Fibroblast of skin of left biceps (primary cell): ENCODE results near the gene FOXO3.
A peak's percentile ranks its signal among the peaks of the same experiment; 100 is the strongest.

Source experiments
- DNase-seq, 2 experiments: peaks; one replicate each; pipeline ENCODE4 v3.0.0-alpha.2; 2013; ENCODE audit warnings: low read depth in 2 of 2

Gene FOXO3

DNA sequence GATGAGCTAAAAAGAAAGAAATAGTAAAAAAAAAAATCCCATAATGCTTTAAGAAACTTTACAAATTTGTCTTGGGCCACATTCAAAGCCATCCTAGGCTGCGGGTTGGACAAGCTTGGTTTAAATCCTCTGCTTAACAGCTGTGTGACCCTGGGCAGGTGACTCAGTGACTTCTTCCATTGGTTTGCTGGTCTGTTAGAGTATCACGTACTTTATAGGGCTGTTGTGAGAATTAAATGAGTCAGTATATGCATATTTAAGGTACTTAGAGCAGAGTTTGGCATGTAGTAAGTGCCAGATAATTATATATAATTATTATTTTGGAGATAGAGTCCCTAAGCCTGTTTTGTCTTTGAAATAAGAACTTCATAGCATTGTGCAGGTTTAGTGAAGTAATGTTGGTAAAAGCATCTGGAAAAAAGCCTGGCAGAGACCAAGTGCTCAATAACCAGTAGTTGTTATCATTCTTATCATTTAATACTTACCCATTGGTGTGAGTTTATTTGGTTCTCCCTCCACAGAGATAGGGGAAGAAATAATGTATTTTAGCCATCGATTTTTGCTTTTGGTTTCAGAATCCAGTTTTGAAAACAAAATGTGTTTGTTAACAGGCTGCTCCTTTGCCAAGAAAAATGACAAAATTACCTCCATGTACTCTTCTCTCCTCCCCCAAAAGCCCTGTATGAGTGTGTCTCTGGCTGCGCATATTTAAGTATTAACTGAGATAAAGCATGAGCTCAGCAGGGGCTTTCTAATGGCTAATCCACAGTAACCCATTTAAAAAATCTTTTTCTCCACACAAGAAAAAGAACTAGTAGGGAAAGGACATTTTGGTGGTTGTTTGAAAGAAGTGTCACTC is 67.2 kb downstream of the FOXO3 start:
- no peak for DNase-seq

DNA sequence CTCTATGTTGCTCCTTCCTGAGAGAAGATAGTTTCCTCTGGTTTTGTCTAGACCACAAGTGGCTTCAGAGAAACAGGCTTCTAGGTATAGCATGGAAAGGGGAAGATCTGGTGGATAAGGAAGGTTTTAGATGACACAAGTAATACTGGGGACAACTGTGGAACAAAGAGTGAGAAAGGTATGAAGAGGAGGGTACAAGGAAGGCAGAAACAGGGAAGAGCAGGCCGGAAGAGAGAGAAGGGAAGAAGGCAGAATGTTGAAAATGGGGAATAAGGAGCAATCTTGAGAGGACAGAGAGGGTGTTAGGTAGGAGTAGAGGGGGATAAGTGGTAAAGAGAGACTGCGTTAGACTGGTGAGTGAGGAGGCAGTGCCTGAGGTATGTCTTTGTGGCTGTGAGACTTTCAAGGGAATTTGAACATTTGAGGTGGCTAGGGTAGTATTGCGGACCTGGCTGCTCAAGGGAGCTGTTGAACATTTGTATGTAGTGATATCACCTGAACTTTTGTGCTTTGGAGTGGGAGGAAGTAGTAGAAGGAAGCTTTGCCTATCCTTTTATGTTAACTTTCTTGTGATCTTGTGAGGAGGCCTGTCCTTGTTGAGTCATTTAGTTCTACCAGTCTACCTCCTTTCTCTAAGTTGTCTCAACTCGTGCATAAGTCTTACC is 69.5 kb downstream of the FOXO3 start:
- no peak for DNase-seq

DNA sequence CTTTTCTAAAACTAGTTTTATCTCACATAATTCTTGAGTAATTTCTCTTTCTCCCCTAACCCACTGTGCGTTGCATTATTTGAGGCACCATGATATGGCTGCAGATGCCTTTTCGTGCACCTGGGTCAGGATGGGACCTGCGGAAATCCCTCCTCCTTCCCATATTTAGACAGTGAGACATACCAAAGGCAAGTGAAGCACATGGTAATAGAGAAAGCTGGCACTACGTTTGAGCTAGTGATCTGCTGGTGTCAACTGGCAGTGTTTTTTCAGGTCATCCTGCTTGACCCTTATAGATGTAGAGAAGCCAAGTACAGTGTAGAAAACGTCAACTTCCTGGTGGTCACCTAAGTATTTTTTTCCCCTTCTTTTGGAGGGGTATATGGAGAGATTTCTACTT is 71.7 kb downstream of the FOXO3 start:
- DNase-seq: no peak

DNA sequence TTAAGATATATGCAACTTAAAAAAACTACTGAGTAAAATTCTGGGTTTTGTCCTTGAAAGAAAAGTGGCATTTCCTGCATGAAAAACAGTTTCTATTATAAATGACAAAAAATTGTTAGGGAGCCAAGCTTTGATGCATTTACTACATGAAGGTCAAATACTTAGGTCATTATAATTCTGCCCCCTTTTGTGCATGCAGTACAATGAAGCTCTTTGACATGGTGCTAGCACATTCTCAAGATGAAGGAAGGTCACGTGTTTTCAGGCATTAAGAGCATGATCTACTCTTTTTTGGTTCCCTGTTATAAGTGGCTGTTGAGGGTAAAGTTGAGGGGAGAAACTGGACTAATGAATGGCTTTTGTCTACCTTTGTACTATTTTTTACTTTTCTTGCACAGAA is 72.7 kb downstream of the FOXO3 start:
- no peak for DNase-seq

DNA sequence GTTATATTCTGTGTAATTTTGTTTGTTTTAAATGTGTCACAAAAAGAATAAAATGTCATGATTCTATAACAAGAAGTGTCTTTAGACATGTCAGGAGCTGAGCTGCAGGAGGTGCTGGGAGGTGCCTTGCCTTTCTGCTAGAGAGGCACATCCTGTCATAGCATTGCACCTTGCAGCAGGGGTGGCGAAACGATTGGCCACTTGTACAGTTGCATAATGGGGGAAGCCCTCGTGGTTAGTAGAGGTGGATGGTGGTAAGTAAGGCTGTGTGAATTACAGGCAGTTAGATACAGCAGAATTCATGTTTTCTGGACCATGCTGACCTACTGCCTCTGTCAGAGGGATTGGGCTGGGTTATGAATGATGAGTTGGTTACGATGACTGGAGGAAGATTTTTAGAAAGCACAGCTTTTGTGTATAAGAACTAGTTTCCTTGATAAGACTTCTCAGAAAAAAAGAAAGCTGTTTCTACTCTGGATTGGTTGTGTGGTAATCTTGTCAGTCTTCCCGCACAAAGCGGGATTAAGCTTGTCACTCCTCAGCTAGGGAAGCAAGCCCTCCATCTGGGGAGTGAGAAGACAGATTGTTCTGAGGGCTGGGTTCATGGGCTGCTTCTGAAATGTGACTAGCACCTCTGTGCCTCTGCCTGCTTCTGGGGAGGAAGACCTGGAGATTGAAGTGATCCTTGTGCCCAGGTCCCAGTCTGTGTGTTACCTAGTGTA is 74.9 kb downstream of the FOXO3 start:
- no peak for DNase-seq

DNA sequence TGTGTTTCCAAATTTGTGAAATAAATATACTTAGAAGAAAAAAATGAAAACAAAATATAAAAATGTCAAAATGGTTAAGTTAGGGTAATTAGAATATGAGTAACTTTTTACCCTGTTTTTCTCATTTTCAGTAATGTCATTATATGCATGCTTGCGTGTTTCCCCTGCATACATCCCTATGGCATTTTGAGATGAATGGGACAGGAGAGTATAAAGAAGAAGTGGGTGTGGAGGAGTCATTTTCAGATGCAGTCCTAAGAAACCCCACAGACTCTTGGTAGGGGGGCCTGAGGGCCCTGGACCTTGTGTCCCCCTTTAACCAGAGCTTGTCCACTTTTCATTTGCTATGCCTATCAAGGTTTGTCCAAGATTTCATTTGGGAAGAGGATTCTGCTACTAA is 77.2 kb downstream of the FOXO3 start:
- DNase-seq: no peak

DNA sequence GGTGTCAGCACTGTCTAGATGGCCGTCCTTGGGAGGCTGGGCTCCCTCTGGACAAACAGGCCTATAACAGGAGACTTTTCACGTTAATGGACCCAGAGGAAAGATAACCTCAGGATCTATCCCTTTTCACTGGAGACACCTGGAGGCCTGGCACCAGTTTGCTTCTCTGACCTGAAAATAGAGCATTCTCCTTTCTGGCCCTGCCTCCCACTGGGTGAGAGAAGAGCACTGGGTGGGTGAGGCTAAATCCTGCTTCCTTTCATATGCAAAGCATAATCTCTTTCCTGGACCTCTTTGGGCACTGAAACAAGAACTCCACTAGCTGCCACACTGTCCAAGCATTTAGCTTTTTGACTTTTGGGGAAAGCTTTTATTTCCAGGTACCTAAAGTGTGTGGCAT is 78.3 kb downstream of the FOXO3 start:
- DNase-seq: no peak

DNA sequence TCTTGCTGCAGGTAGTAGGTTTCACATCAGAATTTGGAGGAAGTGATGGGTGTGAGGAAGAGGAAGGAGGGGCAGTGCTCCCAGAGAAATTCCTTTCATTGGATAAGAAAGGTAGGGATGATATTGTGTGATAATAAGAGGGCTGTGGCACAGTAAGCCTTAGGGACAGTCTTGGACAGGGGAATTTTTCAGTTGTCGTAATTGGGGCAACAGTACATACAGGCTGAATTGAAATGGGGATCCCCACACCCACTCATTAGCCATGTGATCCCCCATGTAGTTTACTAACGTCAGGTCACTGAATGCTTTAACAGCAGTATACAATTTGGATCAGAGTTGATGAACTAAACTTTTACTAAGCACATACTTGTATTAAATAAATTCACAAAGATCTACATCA is 79.4 kb downstream of the FOXO3 start:
- no peak for DNase-seq

DNA sequence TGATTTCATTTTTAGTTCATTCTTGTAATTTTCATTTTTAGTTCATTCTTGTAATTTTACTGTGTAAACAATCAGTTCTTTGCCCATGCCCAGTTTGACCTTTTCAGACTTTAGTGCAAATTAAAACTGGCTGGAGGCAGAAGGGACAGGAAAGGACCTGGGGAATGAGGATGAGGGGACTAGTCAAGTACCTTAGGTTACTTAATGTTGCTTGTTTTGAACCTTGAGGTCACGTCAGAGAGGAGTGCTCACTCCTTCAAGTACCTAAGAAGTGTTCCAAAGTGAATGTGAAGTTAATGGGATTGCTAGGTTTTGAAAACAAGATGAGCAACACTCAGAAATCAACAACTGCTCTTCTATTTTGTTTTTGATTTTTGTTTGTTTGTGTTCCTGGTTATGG is 82.5 kb downstream of the FOXO3 start:
- DNase-seq: no peak

DNA sequence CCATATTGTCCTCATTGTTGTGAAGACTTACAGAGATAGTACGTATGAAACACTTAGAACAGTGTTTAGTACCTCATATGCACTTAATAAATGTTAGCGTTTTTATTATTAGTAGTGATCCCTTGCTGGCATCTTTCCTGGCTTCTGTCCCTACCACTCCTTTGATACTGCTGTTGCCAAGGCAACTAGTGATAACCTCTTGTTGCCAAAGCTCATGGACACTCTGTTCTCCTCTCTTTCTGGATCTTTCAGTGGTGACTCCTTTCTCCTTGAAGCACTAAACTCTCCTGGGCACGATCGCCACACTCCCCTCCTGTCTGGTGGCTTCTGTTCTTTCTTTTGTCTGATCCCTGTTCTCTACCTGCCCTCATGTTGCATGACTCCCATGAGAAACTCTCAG is 83.5 kb downstream of the FOXO3 start:
- DNase-seq: no peak

DNA sequence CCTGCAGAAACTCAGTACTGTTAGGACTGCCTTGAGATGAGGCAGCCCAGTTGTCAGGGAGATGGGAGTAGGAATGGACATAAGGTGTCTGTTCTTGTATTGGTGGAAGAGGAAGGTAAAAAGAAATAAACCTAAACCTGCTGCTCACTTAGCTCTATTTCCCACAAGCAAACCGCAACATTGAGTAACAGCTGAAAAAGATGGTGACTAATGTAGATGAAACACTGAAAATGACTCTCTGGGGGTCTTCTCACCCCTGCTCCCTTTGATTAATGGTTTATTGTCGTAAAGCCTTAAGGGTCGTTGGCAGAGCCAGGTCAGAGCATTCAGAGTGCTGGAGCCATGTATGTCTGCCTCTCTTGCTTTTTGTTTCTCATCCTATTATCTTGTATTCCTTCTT is 87.5 kb downstream of the FOXO3 start:
- DNase-seq: no peak

DNA sequence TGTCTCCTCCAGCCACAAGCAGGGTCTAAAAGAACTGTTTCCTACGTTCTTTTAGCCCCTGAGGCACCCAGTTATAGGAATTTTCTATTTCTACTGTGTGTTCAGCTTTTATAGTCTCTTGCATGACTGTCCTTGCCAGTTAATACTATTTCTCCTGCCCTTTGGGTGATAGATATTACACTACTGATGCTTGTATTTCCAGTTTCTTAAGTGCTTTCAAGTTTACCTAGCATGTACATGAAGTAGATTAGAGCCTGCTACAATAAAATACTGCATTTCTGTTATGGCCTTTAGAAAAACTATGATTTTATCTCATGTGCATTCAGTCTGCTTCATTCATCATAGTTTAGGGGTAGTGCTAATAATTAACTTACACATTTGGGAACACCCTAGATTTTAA is 89.6 kb downstream of the FOXO3 start:
- DNase-seq: no peak

DNA sequence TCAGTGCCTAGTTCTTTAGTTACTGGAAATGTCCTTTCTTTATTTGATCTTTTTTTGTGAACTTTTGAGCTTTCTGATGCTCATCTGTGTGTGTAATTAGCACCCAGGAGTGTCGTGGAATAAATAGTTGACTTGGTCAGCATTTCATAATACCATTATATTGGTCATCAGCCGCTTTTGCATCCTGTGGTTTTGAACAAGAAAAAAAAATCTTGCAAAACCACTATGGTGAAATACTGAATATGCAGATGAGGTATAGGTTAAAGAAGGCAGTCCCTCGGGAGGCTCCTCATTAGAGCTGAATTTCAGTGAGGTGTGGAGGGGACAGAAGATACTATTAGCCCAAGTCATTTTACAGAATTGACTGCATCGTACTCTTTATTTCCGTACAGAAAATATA is 90.1 kb downstream of the FOXO3 start:
- DNase-seq: peak; percentile 46 to 56

DNA sequence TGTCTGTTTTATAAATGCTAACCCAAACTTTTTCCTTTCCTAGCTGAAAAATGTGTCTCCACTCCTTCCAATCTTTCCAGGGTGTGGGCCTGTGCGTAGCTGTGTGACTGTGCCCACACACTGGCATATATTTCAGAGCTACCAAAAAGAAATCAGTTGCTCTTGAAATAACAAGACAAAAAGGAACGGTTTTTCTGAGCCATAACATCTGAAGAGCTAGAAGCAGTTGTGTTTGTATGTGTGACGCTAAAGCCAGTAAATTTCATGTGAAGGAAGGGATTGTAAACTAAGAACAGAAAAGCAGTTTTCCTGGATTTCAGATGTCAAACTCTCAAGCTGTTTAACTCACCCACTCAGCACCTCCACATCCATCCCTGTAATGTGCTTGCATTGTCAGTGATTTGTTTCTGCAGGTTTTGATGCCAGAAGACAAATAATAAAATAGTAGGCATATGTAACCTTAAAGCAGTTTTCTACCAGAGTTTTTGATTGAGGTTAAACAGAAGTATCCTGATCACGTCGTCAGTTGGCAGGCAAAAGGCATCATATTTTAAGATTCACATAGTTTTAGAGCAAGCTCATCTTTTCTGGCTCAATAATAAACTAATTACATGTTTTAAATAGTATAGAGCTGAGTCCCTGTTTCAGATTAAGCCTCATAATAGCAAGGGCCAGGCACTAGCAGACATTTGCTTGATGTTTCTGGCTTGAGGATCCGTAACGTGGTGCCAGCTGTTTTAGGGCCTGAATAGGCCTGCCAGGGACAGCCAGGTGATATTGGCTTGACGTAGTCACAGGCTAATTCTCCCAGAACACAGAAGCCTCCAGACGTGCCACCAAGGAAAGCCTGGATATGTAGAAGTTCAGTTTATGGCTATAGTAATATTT is 90.9 kb downstream of the FOXO3 start:
- DNase-seq: peak; percentile 89 to 92

DNA sequence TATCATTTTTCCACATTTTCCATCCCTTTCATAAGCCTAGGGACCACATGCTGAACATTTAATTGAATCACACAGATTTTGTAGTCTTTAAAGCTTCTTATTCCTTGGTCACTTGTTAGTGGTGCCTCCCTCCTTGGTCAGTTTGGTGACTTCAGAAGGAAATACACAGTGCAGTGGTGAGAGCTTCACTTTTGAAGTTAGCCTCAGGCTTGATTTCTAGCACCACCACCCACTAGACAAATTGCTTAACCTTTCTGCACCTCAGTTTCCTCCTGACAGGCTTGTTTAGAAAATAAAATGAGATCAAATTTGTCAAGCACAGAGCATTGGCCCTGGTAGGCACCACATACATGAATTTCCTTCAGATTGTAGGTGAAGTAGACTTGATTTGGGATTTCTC is 91.7 kb downstream of the FOXO3 start:
- DNase-seq: no peak

DNA sequence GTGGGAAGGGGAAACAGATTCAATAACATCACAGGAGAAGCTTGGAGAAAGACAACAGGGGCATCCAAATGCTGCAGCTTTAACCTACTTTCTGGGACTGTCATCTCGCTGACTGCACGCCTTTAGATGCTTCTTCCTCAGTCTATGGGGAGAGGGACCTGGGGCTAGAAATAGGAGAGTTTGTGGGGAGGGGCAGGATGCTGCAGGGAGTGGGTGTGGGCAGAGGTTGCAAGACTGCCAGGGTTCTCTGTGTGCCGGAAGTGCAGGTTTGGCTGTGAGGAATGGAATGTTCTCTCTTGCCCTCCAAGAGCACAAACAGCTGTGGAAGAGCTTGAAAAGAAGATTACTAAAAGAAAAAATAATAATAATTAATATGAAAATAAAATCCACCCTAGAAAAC is 93.2 kb downstream of the FOXO3 start:
- no peak for DNase-seq

DNA sequence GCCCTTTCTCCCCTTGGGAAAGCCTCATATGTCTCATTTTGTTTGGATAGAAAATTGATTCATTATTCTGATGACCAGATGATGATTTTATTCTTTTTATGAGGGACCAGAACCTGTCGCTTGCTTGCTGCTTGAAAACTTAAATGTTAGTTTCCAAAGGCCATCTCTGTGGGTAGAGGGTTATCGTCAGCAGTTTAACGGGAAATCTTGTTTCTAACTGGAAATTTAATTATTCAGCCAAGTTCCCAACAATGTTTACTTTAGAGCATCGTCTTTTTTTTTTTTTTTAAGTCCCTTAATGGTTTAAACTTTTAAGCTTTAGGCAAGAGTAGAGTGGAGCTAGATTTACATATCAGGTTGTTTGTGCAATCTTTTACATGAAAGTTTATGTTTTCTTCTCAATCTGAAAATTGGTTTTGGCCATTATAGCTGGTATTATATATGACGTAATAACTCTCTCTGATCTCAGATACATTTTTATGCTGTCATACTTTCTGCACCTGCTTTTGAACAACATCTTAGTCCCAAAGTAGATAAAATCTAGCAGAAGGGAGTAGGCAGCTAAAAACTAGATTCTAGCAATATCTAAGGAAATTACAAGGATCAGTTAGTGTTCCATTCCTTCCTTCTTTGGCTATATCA is 93.9 kb downstream of the FOXO3 start:
- no peak for DNase-seq

DNA sequence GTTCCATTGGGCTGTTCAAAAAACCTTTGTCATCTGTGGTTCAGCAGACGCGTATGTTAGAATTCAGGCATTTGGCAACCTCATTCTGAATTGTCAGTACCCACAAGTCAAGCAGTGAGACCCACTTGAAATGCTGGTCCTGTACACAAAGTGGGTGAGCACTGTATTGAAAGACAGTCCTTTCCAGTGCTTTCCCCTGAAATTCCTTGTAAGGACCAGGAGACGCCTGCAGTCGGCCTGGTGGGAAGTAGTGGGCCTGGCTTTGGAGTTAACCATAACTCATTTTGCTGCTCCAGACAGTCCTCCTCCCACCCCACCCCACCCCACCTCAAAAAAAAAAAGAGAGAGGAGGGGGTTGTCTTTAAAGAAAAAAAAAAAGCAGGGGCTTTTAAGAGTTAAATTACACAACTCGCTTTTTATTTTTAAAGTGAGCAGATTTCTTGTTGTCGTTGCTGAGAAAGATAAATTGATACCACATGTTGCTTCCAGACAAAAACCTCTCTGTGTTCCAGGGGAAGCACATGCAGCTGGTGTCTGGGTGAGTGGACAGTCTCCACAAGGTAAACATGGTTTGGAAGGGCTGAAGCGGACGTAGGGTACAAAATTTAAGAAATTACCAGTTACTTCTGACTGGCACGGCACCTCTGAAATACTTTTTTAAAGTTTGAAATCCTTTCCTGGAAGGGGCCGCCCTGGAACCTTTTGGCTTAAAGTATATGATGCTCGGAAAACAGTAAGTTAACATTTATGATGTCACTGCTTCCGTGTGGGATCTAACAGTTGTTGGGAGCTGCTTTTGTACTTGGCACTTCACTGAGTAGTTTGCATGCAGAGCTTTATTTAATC is 95.3 kb downstream of the FOXO3 start:
- peak; percentile 68 for DNase-seq

DNA sequence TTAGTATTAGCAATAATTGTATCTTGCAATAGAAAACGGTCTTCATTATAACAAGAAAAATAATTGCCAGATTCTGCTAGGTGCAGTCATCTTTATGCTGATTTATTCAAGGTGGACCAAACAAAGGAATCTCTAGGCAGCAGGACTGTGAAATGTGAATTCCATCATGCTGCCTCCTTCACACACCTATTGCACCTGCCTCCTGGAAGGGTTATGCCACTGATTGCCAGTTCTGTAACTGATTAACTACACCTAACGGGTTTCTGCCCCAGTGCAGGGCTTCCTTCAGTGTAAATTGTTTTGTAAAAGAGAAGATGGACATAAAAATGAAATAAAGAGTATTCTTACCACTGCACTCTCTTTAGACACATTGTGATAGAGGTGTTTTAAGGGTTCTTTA is 96.1 kb downstream of the FOXO3 start:
- no peak for DNase-seq

DNA sequence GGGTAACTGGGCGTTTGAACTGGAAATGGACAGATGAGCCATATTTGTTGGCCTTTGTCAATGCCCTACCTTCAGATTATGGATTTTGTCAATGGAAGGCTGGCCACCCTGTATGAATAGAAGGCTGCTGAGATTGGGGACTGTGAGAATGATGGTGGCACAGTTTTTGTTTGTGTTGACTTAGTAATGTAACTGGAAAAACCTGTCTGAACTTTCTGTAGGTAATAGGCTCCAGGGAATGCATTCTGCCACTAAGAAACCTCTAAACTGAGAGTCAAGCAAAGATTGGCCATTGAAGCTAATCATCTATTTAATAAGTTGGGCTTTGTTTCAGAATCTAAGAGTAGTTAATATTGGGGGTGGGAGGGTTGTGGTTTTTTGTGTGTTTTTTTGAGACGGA is 97.5 kb downstream of the FOXO3 start:
- no peak for DNase-seq
